Measurements from ENCODE around the gene AQP1.

AQP1 gene

GRCh38 chr7:30938435-30939316 lies 27.0 kb downstream of the AQP1 start:
- peak; percentile 76 for DNase-seq

DNA sequence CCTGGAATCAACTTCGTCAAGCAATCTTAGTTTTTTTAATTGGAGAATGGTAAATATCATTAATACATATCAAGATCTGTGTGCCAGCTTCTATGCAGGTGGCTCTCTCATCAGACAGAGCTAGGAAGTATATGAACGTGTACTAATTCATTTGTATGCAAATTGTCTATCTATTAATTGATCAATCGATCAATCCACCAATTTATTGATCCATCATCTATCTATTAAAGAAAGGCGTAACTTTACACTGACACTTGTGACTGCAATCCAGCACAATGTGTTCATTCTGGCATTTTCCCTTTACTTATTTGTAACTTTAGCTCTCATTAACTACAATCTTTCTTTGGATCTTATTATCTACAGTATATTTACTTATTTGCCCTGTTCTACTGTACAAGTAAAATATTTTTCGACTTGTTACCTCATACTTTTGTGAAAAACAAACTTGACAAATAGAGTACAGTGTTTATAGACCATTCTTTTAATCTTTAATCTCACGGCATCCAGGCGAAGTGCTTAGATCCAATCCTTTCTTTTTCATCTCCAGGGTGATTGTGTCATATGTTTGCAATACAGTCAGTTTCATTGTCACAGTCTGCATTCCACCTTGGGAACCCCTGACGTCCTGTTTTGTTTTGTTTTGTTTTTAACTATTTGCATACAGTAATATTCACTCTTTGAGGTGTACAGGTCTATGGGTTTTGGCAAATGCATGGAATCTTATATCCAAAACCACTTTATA lies 30.1 kb downstream of the AQP1 start:
- DNase-seq, result no peak

- no peak for DNase-seq
These were observed 38.5 kb downstream of the AQP1 start for GRCh38 chr7:30950197-30950596.

DNA sequence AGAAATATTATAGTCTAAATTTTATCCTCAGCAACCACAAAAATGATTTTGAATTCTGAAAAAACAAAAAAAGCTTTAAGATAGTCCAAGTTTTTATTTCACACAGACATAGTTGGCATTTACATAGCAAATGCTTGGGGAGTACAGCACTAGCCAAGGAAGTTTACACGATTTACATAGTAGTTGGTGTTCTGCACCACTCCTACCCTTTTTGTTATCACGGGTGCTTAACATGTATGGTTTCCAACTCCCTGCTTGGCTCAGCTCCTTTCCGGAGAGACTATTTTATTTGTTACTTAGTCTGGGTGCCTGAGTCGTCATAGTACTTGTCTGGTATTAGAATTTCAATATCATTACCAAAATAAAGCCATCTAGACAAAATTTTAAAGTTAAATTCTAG lies 43.3 kb downstream of the AQP1 start:
- no peak for DNase-seq

DNA sequence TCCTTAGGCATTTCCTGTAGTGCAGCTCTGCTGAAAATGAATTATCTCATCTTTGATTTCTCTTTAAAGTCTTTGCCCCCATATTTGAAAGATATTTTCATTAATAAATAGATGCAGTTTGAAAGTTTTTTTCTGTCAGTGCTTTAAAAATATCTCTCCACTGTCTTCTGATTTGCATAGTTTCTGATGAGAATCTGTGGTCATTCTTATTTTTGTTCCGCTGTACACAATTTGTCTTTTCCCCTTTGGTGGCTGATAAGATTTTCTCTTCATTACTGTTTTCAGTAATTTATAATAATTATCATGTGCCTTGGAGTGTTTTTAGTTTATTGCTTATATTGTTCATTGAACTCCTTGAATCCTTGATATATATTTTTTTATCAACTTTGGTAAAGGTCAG lies 45.1 kb downstream of the AQP1 start:
- DNase-seq, result no peak

DNA sequence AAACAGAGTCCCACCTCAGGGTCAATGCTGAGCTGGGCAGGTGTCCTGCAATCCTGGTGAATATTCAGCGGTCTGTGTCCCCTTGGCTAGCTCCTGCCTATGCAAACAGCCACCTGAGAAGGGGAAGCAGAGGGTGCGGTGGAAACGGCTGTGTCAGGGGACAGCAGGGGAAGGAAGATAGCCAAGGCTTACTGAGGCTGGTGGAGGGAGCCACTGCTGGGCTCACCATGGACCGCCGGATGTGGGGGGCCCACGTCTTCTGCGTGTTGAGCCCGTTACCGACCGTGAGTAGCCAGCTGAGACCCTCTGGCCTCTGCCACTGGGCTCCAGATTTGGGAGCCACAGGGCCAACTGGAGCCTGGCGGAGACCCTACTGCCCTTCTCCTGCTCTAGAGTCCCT lies 52.2 kb downstream of the AQP1 start, which contains the start of gene GHRHR:
Gene GHRHR, plus strand, starts transcription at position 112 of the 400 bp plus-strand sequence. Its CDS starts 116 bp downstream, at position 228.
- no peak for DNase-seq

GRCh38 chr7:30965372-30965771 lies 53.7 kb downstream of the AQP1 start:
- DNase-seq, result no peak

- no peak for DNase-seq
These were observed 54.2 kb downstream of the AQP1 start for GRCh38 chr7:30965883-30966282.

DNA sequence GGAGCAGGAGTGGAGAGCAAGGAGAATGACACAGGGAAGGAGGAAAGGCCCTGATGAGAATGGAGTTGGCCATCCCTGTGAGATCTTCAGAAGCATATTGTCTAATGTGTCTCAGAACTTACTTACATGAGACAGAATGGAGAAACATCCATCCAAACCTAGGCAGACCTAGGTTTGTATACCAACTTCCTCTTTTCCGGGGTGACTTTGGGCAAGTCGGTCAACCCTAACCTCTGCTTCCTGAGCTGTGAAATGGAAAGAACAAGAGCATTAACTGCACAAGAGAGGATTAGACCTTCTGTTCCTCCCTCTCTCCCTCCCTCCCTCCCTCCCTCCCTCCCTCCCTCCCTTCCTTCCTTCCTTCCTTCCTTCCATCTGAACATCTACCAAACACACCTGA lies 56.6 kb downstream of the AQP1 start:
- no peak for DNase-seq

DNA sequence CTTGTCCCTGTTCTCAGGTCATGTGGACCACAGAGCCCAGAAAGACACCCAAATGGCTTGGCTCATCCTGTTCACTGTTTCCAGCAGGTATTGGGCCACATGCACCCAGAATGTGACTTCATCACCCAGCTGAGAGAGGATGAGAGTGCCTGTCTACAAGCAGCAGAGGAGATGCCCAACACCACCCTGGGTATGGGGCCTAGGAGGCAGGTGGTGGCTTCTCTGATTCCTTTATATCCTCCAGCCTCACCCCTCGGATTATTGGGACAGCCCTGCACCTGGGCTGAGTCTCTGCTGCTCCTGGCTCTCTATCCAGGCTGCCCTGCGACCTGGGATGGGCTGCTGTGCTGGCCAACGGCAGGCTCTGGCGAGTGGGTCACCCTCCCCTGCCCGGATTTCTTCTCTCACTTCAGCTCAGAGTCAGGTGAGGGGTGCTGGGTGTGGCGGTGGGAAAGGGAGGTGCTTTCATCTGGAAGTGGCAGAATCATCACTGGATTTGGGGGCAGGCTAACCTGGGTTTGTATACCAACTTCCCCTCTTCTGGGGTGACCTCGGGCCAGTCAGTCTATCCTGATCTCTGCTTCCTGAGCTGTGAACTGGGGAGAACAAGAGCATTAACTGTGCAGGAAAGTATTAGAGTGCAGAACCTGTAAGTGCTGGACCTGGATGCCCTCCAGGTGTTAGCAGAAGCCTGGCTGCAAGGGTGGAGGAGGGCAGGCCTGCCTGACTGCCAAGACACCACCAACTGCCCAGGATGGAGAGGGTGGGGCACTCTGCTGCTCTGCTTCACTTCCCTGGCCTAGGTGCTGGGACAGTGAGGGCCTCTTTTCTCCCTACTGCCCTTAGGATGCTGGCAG lies 57.3 kb downstream of the AQP1 start:
- no peak for DNase-seq

DNA sequence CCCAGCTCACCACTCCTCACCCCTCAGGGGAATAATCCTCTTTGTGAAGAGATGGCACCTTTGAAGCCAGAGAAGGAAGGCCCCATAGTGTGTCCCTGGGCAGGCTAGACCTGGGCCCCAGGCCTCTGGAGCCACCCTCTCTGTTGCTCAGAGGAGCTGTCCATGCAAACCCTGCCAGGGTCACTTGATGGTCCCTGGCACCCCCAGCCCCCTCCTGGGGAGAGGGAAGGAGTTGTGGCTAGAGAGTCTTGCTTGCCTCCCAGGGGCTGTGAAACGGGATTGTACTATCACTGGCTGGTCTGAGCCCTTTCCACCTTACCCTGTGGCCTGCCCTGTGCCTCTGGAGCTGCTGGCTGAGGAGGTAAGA lies 57.9 kb downstream of the AQP1 start:
- DNase-seq, result no peak

GRCh38 chr7:30970074-30970473 lies 58.4 kb downstream of the AQP1 start:
- DNase-seq, result no peak

DNA sequence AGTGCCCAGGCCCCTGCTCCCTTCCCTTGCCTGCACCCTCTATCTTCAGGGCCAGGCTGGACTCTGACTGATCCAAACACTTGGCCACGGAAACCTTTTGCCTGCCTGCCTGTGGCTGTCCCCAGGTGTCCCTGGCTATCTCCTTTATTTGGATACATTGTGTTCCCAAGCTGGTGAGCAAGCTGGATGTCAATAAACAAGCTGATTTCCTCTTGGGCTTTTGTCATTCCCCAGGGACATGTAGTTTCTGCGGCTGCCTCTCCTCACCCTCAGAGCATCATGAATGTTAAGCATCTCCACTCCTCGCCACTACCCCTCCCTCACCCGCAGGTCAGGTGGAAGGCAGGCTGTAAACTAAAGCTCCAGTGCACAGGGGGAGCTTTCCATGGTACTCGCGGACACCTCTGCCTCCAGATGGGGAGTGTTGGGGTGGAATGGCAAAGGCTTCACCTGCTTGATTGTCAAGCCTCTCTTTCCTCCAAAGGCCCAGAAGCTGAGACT lies 59.0 kb downstream of the AQP1 start:
- no peak for DNase-seq

DNA sequence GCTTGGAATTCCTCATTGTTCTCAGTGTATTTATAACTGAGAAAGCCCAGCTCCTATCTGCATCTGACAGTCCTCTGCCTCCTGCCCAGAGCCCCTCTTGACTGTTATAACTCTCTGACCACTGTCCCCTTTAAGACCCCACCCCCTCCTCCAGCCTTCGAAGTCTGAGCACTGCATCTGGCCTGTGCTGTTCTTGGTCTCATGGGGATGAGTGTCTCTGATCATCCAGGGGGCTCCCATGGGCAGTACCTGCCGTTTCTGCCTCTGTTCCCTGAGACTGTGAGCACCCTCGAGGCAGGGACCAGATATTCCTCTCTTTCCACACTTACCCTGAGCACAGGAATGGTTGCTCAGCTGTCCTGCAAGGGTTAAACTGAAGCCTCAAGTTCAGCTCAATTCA lies 59.8 kb downstream of the AQP1 start:
- DNase-seq, result no peak

DNA sequence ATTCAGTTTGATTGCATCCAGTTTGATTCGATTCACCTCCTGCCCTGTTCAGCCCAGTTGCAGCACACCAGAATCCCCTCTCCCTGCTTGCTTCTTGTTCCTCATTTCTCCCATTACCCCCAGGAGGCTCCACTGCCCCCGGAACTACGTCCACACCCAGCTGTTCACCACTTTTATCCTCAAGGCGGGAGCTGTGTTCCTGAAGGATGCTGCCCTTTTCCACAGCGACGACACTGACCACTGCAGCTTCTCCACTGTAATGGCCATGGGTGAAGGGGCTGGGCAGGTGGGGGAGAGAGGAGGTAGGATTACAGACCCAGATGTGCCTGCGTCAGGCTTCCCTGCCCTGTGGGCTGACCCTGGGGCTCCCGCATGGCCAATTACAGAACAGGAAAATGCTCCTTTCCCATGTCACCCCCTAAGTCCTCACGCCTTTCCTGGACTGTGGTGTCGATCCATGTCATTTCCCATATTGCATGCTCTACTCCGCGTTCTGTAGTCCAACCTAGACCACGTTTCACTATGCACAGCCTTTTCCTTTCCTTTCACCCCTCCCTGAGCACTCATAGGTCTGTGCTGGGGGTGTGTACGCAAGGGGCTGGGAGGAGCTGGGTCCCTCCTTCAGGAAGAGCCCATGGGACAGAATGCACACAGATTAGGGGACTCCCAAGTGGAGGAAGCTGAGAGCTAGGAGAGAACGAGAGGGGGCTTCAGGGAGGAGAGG lies 60.3 kb downstream of the AQP1 start:
- DNase-seq, result no peak

- no peak for DNase-seq
These were observed 61.6 kb downstream of the AQP1 start for GRCh38 chr7:30973292-30973691.

GRCh38 chr7:30973791-30974604 lies 62.3 kb downstream of the AQP1 start:
- no peak for DNase-seq

DNA sequence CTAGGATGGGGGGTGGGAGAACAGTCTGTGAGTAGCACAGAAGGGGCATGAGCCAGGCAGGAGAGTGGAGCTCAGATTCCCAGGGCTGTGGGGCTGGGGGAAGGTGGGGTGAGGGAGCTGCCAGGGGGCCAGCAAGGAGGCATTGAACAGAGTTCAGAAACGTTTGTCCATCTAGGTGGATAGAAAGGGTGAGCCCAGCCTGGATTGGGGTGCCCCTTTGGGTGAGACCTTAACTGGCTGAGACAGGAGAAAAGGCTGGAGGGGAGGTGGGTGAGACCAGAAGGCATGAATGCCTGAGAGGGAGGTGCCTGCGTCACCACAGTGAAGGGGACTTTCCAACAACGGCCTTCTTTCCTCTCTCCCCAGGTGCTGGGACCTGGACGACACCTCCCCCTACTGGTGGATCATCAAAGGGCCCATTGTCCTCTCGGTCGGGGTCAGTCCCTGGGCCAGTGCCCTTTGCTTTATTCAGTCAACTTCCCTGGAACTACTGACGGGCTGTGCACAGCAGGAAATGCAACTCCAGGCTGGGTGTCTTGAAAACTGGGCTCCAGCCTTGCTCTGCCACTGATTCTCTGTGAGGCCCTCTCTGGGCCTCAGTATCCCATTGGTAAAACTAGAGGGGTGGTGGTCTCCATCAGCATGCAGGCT lies 63.1 kb downstream of the AQP1 start:
- peak; percentile 78 for DNase-seq
